ENCODE data around the gene ASCC2. TPM values are rescaled to one million over a fixed set of nuclear protein-coding genes. Genes with fewer than 3 reads are reported as not detected.

Gene ASCC2
- 78.5 and 81.3 TPM in 2 replicates for total RNA-seq

GRCh38 chr22:29837741-29838598 is at the start of gene ASCC2:
Gene ASCC2, minus strand, starts transcription at chr22:29838274. Its CDS starts 5,949 bp downstream, at chr22:29832325.
- H3K27ac Mint-ChIP-seq: peak within 1 kb of the TSS; percentile 90
- no peaks in the 10 kb centered on the region for H3K9me3 Mint-ChIP-seq
- peak; percentile 100 for DNase-seq
- peaks cover 19% of the 10 kb centered on the region for H3K36me3 Mint-ChIP-seq (ENCODE audit: low read depth)
- peak within 1 kb of the TSS; percentile 99 for H3K4me3 Mint-ChIP-seq
- intact Hi-C loops (cut with micrococcal nuclease): loop anchor here (1.0 to 5.0 kb wide), 3 partner anchors 45 to 169 kb away; partner anchors contain the start of genes MTMR3, UQCR10 and ZMAT5
- peaks cover 31% of the 10 kb centered on the region for H3K4me1 Mint-ChIP-seq
- no peaks in the 10 kb centered on the region for H3K27me3 Mint-ChIP-seq

DNA sequence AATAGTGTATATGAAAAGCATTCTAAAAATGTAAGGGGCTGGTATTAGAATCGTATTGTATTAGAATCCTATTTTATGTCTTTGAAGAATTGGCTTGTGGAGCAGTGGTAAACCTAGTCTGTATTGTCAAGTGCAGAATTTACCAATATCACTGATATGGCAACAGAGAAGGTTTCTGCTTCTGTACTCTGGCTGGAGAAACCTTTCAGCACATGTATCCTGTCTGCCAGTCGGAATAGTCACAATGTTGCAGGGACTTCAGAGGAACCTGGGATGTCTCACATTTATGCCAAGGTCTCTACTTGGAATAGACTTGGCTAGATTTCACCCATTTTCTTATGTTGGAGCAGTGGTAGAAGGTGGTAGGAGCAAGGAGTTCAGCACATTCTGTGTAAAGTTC is 49.3 kb upstream of the ASCC2 start:
- Mint-ChIP-seq H3K4me3 (no peak overlapping the region), H3K4me1 (peaks cover 11% of the 10 kb centered on the region), H3K27me3 (no peaks in the 10 kb centered on the region), H3K9me3 (no peaks in the 10 kb centered on the region), H3K36me3 (ENCODE audit: low read depth) (peaks cover 5% of the 10 kb centered on the region), H3K27ac (no peak overlapping the region)
- no peak for DNase-seq
- intact Hi-C loops (cut with micrococcal nuclease): no loop called here

- intact Hi-C loops (cut with micrococcal nuclease): no loop called here
- no peaks in the 10 kb centered on the region for H3K27me3 Mint-ChIP-seq
- H3K9me3 Mint-ChIP-seq: no peaks in the 10 kb centered on the region
- H3K36me3 Mint-ChIP-seq (ENCODE audit: low read depth): peaks cover 5% of the 10 kb centered on the region
- no peak overlapping the region for H3K4me3 Mint-ChIP-seq
- DNase-seq: no peak
- H3K27ac Mint-ChIP-seq: no peak overlapping the region
- peaks cover 10% of the 10 kb centered on the region for H3K4me1 Mint-ChIP-seq
These were observed 48.5 kb upstream of the ASCC2 start for GRCh38 chr22:29886596-29886995.

DNA sequence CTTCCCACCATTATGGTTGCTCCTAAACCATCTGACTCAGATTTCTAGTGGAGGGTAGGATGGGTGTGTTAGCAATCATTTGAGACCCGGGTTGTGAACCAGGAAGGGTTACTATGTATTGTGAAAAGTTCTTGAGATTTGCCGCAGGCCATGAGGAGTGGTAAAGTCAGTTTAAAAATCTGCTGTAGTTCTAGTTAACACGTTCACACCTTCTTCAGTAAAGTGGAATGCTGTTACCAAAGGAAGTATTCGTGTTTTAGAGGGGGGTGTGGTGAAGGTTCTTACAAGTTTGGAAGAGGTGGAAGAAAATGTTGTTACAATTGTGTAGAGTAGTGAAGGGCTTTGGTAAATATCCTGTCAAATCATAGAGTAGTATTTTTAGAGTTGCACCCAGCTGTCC is 47.5 kb upstream of the ASCC2 start:
- intact Hi-C loops (cut with micrococcal nuclease): no loop called here

GRCh38 chr22:29883775-29884097 is 45.7 kb upstream of the ASCC2 start:
- peaks cover 10% of the 10 kb centered on the region for H3K4me1 Mint-ChIP-seq
- H3K27me3 Mint-ChIP-seq: no peaks in the 10 kb centered on the region
- H3K36me3 Mint-ChIP-seq (ENCODE audit: low read depth): peaks cover 5% of the 10 kb centered on the region
- intact Hi-C loops (cut with micrococcal nuclease): loop anchor here (1.0 to 2.0 kb wide), 2 partner anchors 45 to 117 kb away; partner anchors contain the start of genes ASCC2, UQCR10 and ZMAT5
- peak overlapping the region; percentile 92 for H3K4me3 Mint-ChIP-seq
- H3K9me3 Mint-ChIP-seq: no peaks in the 10 kb centered on the region
- H3K27ac Mint-ChIP-seq: peak overlapping the region; percentile 83
- DNase-seq: no peak

More for the DNA sequence above, 47.5 kb upstream of the ASCC2 start:
- H3K27ac Mint-ChIP-seq: no peak overlapping the region
- H3K27me3 Mint-ChIP-seq: no peaks in the 10 kb centered on the region
- peaks cover 10% of the 10 kb centered on the region for H3K4me1 Mint-ChIP-seq
- DNase-seq: no peak
- no peak overlapping the region for H3K4me3 Mint-ChIP-seq
- peaks cover 5% of the 10 kb centered on the region for H3K36me3 Mint-ChIP-seq (ENCODE audit: low read depth)
- no peaks in the 10 kb centered on the region for H3K9me3 Mint-ChIP-seq

- Mint-ChIP-seq H3K9me3 (no peaks in the 10 kb centered on the region), H3K27me3 (no peaks in the 10 kb centered on the region)
- intact Hi-C loops (cut with micrococcal nuclease): loop anchor here (1.0 to 2.0 kb wide), 2 partner anchors 45 to 116 kb away; partner anchors contain the start of genes ASCC2, UQCR10 and ZMAT5
These were observed 45.1 kb upstream of the ASCC2 start, which contains the start of gene MTMR3 for GRCh38 chr22:29883045-29883774. Gene MTMR3, plus strand, starts transcription at chr22:29883174. Its CDS starts 87,886 bp downstream, at chr22:29971060.

DNA sequence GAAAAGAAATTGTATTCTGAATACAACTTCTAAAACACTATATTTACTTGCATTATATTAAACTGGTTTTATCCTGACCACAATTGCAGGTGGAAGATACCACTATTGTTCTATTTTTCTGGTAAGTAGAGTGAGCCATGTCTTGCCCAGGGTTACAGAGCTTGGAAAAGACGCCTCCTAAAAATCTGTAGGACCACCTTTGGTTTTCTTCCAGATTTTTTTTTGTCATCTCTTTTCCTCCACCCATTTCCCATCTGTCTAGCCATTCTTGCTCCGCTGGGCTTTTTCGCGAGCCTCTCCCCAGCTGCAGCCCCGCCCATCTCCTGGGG is 44.6 kb upstream of the ASCC2 start:
- no peak for DNase-seq
- Mint-ChIP-seq H3K27ac (peak overlapping the region; percentile 77), H3K27me3 (peaks cover 4% of the 10 kb centered on the region), H3K4me1 (peaks cover 10% of the 10 kb centered on the region), H3K4me3 (peak overlapping the region; percentile 92), H3K36me3 (ENCODE audit: low read depth) (peaks cover 5% of the 10 kb centered on the region), H3K9me3 (no peaks in the 10 kb centered on the region)
- intact Hi-C loops (cut with micrococcal nuclease): loop anchor here (1.0 to 2.0 kb wide), 2 partner anchors 44 to 116 kb away; partner anchors contain the start of genes ASCC2, UQCR10 and ZMAT5

More at GRCh38 chr22:29883045-29883774, 45.1 kb upstream of the ASCC2 start, which contains the start of gene MTMR3:
- Mint-ChIP-seq H3K4me1 (peaks cover 10% of the 10 kb centered on the region), H3K36me3 (ENCODE audit: low read depth) (peaks cover 5% of the 10 kb centered on the region), H3K4me3 (peak within 1 kb of the TSS; percentile 92), H3K27ac (peak within 1 kb of the TSS; percentile 83)
- peak; percentile 99 for DNase-seq

DNA sequence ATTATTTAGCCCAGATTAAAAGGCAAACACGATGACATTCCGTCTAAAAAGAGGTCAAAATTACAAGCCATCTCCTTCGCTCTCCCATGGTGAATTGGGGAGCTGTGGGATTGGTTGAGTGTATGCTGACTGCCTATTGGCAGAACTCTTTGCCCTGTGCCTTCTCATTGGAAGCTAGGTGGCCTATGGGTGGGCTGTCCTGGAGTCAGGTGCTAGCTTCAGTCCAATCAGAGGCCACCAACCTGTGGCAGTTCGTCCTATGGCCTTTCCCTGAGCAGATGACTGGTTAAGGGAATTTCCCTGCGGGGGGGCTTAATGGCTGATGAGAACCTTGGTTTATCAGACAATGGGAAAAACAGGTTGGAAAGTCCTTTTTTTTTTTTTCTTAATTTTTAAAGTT is 41.7 kb upstream of the ASCC2 start:
- Mint-ChIP-seq H3K27ac (no peak overlapping the region), H3K4me3 (no peak overlapping the region), H3K9me3 (no peaks in the 10 kb centered on the region), H3K36me3 (ENCODE audit: low read depth) (peaks cover 5% of the 10 kb centered on the region), H3K4me1 (peaks cover 10% of the 10 kb centered on the region), H3K27me3 (peaks cover 18% of the 10 kb centered on the region)
- intact Hi-C loops (cut with micrococcal nuclease): no loop called here
- peak; percentile 62 for DNase-seq

DNA sequence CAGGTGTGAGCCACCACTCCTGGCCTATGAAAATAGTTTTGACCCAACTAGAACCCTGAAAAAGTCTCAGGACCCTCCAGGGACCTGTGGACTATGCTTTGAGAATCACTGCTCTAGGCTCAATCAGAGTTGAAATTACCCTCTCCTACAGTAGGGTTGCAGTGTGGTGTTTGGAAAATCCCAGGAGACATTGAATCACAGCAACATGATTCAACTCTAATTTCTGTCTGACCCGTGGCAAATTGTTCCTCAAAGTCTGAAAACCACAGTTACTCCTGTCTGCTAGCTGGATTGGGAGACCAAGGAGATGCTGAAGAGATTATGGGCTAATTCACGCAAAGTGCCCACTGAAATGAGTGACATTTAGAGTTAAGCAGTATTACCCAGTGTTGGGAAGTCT is 39.5 kb upstream of the ASCC2 start:
- no peak overlapping the region for H3K27ac Mint-ChIP-seq
- H3K4me3 Mint-ChIP-seq: no peak overlapping the region
- no peaks in the 10 kb centered on the region for H3K4me1 Mint-ChIP-seq
- no peak for DNase-seq
- H3K9me3 Mint-ChIP-seq: no peaks in the 10 kb centered on the region
- H3K27me3 Mint-ChIP-seq: peaks cover 26% of the 10 kb centered on the region
- H3K36me3 Mint-ChIP-seq (ENCODE audit: low read depth): no peaks in the 10 kb centered on the region
- intact Hi-C loops (cut with micrococcal nuclease): no loop called here

GRCh38 chr22:29873943-29874342 is 35.9 kb upstream of the ASCC2 start:
- no peak overlapping the region for H3K27ac Mint-ChIP-seq
- H3K27me3 Mint-ChIP-seq: peaks cover 26% of the 10 kb centered on the region
- no peak overlapping the region for H3K4me3 Mint-ChIP-seq
- H3K9me3 Mint-ChIP-seq: no peaks in the 10 kb centered on the region
- no peaks in the 10 kb centered on the region for H3K36me3 Mint-ChIP-seq (ENCODE audit: low read depth)
- intact Hi-C loops (cut with micrococcal nuclease): no loop called here
- H3K4me1 Mint-ChIP-seq: peaks cover 3% of the 10 kb centered on the region
- no peak for DNase-seq

GRCh38 chr22:29872989-29873388 is 34.9 kb upstream of the ASCC2 start:
- peaks cover 29% of the 10 kb centered on the region for H3K27me3 Mint-ChIP-seq
- no peak for DNase-seq
- H3K9me3 Mint-ChIP-seq: no peaks in the 10 kb centered on the region
- intact Hi-C loops (cut with micrococcal nuclease): no loop called here
- H3K4me3 Mint-ChIP-seq: no peak overlapping the region
- H3K36me3 Mint-ChIP-seq (ENCODE audit: low read depth): no peaks in the 10 kb centered on the region
- H3K4me1 Mint-ChIP-seq: peaks cover 3% of the 10 kb centered on the region
- no peak overlapping the region for H3K27ac Mint-ChIP-seq

GRCh38 chr22:29872144-29872893 is 34.2 kb upstream of the ASCC2 start:
- intact Hi-C loops (cut with micrococcal nuclease): no loop called here
- no peak for DNase-seq
- Mint-ChIP-seq H3K36me3 (ENCODE audit: low read depth) (no peaks in the 10 kb centered on the region), H3K27me3 (peaks cover 25% of the 10 kb centered on the region), H3K4me3 (no peak overlapping the region), H3K4me1 (peaks cover 3% of the 10 kb centered on the region), H3K9me3 (no peaks in the 10 kb centered on the region), H3K27ac (no peak overlapping the region)

GRCh38 chr22:29871684-29872083 is 33.6 kb upstream of the ASCC2 start:
- H3K4me3 Mint-ChIP-seq: no peak overlapping the region
- no peak overlapping the region for H3K27ac Mint-ChIP-seq
- intact Hi-C loops (cut with micrococcal nuclease): no loop called here
- DNase-seq: no peak
- H3K27me3 Mint-ChIP-seq: peaks cover 25% of the 10 kb centered on the region
- H3K9me3 Mint-ChIP-seq: no peaks in the 10 kb centered on the region
- peaks cover 3% of the 10 kb centered on the region for H3K4me1 Mint-ChIP-seq
- no peaks in the 10 kb centered on the region for H3K36me3 Mint-ChIP-seq (ENCODE audit: low read depth)
